Adrenal gland (tissue), 5 donors: ENCODE results near the gene BRD7.

ENCODE experiments used
- CTCF ChIP-seq, 6 experiments: fragments of 450-650 bp in 4 of 6; fragments of 200-600 bp in 2 of 6; sonication (generic) in 1 of 6; IDR thresholded peaks; 1 replicate in 5 of 6; 2 replicates in 1 of 6; pipeline versions ENCODE4 v1.5.1 to v1.8.0; 2016 to 2021; ENCODE audit warnings: antibody characterized with exemption in 6 of 6, mild to moderate bottlenecking in 2 of 6, moderate library complexity in 1 of 6
- POLR2A ChIP-seq, 2 donors: fragments of 450-650 bp; IDR thresholded peaks; one replicate each; pipeline ENCODE4 v1.6.1; 2017; ENCODE audit warnings: antibody characterized with exemption in 2 of 2, mild to moderate bottlenecking in 2 of 2, moderate library complexity in 1 of 2
- donor health status: DM: no; HTN: no; CAD: no.

- TF ChIP-seq CTCF (IDR thresholded peaks at IDR 0.05), result no peak
- no peak for TF ChIP-seq POLR2A (IDR thresholded peaks at IDR 0.05)
Measured at GRCh38 chr16:50411034-50411433, 42.2 kb upstream of the BRD7 start.
